ENCODE data around the gene INSC. TPM values are rescaled to one million over a fixed set of nuclear protein-coding genes. Genes with fewer than 3 reads are reported as not detected.

Gene INSC
- total RNA-seq, 2 donors from 2014 or later, result 1.6 TPM

DNA sequence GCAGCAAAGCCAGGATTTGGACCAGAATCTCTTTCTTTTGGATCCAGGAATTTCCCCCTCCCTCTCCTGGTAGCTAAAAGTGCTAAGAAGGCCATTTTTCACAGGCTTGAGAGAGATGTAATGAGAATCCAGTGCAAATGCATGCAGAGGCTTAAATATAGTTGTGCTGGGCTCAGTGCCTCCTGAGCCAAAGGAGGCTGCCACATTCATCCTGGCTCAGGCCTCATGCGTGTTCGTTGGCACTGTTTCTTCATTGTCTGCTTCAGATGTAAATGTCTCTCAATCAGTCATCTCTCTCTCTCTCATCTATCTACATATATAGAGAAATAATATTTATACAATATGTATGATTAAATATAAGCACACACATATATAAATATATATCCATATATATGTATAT, 83.6 kb downstream of the INSC start:
- no peak overlapping the region for H3K4me3 ChIP-seq
- H3K27me3 ChIP-seq, result no peaks in the 10 kb centered on the region
- intact Hi-C loops (cut with DNase I), result loop anchor here (10.0 kb wide), 1 partner anchor 223 kb away; the partner anchor contains the start of gene CALCA
- H3K27ac ChIP-seq, result no peak overlapping the region
- H3K36me3 ChIP-seq, result no peaks in the 10 kb centered on the region
- no peaks in the 10 kb centered on the region for H3K4me1 ChIP-seq
- DNase-seq, result no peak
- H3K9me3 ChIP-seq, result no peaks in the 10 kb centered on the region
- no peak overlapping the region for H3K9ac ChIP-seq (ENCODE audit: low read depth in 2 of 2, low read length in 2 of 2)
- TF ChIP-seq, protein P1, sequence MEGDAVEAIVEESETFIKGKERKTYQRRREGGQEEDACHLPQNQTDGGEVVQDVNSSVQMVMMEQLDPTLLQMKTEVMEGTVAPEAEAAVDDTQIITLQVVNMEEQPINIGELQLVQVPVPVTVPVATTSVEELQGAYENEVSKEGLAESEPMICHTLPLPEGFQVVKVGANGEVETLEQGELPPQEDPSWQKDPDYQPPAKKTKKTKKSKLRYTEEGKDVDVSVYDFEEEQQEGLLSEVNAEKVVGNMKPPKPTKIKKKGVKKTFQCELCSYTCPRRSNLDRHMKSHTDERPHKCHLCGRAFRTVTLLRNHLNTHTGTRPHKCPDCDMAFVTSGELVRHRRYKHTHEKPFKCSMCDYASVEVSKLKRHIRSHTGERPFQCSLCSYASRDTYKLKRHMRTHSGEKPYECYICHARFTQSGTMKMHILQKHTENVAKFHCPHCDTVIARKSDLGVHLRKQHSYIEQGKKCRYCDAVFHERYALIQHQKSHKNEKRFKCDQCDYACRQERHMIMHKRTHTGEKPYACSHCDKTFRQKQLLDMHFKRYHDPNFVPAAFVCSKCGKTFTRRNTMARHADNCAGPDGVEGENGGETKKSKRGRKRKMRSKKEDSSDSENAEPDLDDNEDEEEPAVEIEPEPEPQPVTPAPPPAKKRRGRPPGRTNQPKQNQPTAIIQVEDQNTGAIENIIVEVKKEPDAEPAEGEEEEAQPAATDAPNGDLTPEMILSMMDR (IDR thresholded peaks at IDR 0.05), result no peak

DNA sequence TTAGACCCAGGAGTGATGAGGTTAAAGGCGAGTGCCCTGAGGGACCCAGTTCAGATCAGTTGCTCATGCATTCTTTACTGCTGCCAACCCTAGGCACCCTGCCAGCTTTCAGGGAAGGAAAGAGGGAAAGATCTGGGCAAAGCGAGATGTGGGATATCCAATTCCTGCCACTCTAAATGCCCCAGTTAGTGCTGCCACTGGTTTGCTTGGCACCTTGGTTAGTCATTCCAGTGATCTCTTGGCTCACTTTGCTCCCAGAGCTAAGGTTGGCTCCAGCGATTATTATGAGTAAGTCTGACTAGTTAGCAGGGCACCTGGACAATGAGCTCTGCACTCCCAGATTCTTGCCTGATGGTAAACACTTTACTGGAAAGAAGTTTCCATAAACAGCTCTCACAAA, 85.0 kb downstream of the INSC start:
- intact Hi-C loops (cut with DNase I), result loop anchor here (10.0 kb wide), 2 partner anchors 225 to 295 kb away; partner anchors contain the start of gene CALCA
- Histone ChIP-seq H3K27me3 (no peaks in the 10 kb centered on the region), H3K36me3 (no peaks in the 10 kb centered on the region), H3K27ac (no peak overlapping the region), H3K4me3 (no peak overlapping the region), H3K9ac (ENCODE audit: low read depth in 2 of 2, low read length in 2 of 2) (no peak overlapping the region), H3K9me3 (no peaks in the 10 kb centered on the region), H3K4me1 (no peaks in the 10 kb centered on the region)
- TF ChIP-seq, protein P1 (IDR thresholded peaks at IDR 0.05), result no peak
- no peak for DNase-seq

DNA sequence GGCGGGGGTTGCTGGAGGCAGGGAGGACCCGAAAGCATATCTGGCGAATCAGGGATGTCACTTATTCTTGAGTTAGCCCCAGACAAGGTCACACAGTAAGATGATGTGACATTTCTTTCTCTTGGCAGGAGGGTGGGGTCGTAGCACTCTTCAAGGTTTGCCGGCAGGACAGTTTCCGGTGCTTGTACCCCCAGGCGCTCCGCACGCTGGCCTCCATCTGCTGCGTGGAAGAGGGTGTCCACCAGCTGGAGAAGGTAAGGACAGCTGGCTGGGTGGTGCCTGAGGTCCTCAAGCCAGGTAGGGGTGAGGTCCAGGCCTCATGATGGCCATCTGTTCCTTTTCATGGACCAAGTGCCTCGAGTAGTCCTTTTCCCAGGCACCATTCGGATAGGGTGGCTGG, 86.0 kb downstream of the INSC start:
- no peak overlapping the region for H3K4me3 ChIP-seq
- DNase-seq, result no peak
- intact Hi-C loops (cut with DNase I), result loop anchor here (10.0 kb wide), 1 partner anchor 296 kb away; no protein-coding TSS in a partner anchor
- H3K36me3 ChIP-seq, result no peaks in the 10 kb centered on the region
- H3K4me1 ChIP-seq, result no peaks in the 10 kb centered on the region
- no peaks in the 10 kb centered on the region for H3K9me3 ChIP-seq
- TF ChIP-seq, protein P1 (IDR thresholded peaks at IDR 0.05), result no peak
- no peak overlapping the region for H3K27ac ChIP-seq
- no peak overlapping the region for H3K9ac ChIP-seq (ENCODE audit: low read depth in 2 of 2, low read length in 2 of 2)
- H3K27me3 ChIP-seq, result no peaks in the 10 kb centered on the region

DNA sequence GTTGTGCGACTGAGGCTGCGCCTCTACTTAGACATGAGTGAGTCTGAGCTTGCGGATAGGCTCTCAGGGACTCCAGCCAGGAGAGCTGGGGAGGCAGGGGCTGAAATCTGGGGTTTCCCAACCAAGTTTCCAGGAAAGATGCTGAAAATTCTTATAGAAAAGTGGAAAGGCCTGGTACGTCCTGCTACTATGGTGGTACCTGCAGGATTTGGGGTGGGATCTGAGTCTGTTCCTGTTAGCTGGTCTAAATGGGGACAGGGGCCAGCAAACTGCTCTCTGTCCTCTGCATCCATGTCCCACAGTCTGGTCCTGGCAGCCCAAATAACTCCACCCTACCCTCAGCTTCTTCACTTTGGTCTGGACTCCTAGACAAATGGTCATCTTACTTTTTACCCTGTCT, 86.9 kb downstream of the INSC start:
- H3K27ac ChIP-seq, result no peak overlapping the region
- no peaks in the 10 kb centered on the region for H3K36me3 ChIP-seq
- intact Hi-C loops (cut with DNase I), result loop anchor here (10.0 kb wide), 1 partner anchor 297 kb away; no protein-coding TSS in a partner anchor
- TF ChIP-seq, protein P1 (IDR thresholded peaks at IDR 0.05), result no peak
- no peaks in the 10 kb centered on the region for H3K27me3 ChIP-seq
- DNase-seq, result no peak
- H3K9ac ChIP-seq (ENCODE audit: low read depth in 2 of 2, low read length in 2 of 2), result no peak overlapping the region
- no peaks in the 10 kb centered on the region for H3K9me3 ChIP-seq
- no peak overlapping the region for H3K4me3 ChIP-seq
- no peaks in the 10 kb centered on the region for H3K4me1 ChIP-seq

DNA sequence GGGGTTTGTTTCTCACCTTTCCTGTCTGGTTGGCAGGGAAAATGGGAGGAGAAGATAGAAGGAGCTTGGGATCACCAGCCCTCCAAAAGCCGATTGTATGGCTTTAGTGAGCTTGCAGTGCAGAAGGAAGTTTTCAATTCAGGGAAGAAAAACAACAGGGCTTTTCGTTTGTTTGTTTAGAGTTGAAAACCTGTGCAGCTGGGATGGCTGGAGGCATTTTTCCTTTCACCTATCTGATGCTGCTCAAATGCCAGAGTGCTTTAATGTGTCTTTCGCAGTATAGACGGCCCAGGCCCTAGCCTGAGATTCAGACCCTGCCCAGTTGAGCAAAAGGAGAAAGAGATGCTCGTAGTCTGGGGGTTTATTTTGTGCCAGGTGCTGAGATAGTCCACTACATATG, 87.9 kb downstream of the INSC start:
- DNase-seq, result no peak
- no peaks in the 10 kb centered on the region for H3K4me1 ChIP-seq
- intact Hi-C loops (cut with DNase I), result loop anchor here (10.0 kb wide), 1 partner anchor 298 kb away; no protein-coding TSS in a partner anchor
- no peaks in the 10 kb centered on the region for H3K36me3 ChIP-seq
- H3K9me3 ChIP-seq, result no peaks in the 10 kb centered on the region
- H3K4me3 ChIP-seq, result no peak overlapping the region
- H3K9ac ChIP-seq (ENCODE audit: low read depth in 2 of 2, low read length in 2 of 2), result no peak overlapping the region
- no peak overlapping the region for H3K27ac ChIP-seq
- H3K27me3 ChIP-seq, result no peaks in the 10 kb centered on the region
- TF ChIP-seq, protein P1 (IDR thresholded peaks at IDR 0.05), result no peak

Measured in colonic mucosa (tissue), 4 donors.